Measurements from ENCODE around the gene ZEB2. TPM values are rescaled to one million over a fixed set of nuclear protein-coding genes. Genes with fewer than 3 reads are reported as not detected.

ZEB2 gene
- total RNA-seq, 1 donor from 2014 or later = 121 TPM

DNA sequence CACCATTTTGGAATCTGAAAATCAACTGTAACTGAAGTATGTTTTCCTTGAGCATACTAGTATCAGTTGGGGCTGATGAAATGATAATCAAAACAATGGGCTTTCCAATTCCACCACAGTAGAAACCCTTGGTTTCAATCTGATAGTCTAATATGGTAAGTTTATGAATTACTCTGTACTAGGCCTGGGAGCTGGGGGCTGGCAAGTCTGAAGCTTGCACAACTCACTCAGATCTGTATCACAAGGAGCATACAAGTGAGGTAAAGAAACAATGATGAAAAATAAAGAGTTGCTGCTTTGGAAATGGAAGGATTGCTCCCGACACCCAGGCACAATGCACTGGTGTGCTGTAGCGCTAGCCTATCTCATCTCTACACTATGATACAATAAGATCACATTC, 19.4 kb downstream of the ZEB2 start:
- no peak overlapping the region for H3K4me3 Mint-ChIP-seq (ENCODE audit: unreplicated experiment)
- no peaks in the 10 kb centered on the region for H3K36me3 Mint-ChIP-seq (ENCODE audit: unreplicated experiment)
- TF ChIP-seq, protein P1, sequence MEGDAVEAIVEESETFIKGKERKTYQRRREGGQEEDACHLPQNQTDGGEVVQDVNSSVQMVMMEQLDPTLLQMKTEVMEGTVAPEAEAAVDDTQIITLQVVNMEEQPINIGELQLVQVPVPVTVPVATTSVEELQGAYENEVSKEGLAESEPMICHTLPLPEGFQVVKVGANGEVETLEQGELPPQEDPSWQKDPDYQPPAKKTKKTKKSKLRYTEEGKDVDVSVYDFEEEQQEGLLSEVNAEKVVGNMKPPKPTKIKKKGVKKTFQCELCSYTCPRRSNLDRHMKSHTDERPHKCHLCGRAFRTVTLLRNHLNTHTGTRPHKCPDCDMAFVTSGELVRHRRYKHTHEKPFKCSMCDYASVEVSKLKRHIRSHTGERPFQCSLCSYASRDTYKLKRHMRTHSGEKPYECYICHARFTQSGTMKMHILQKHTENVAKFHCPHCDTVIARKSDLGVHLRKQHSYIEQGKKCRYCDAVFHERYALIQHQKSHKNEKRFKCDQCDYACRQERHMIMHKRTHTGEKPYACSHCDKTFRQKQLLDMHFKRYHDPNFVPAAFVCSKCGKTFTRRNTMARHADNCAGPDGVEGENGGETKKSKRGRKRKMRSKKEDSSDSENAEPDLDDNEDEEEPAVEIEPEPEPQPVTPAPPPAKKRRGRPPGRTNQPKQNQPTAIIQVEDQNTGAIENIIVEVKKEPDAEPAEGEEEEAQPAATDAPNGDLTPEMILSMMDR (IDR thresholded peaks at IDR 0.05; ENCODE audit: partially characterized antibody, unreplicated experiment) = no peak
- peaks cover 3% of the 10 kb centered on the region for H3K9me3 Mint-ChIP-seq (ENCODE audit: unreplicated experiment)
- H3K27me3 Mint-ChIP-seq (ENCODE audit: unreplicated experiment) = peaks cover 3% of the 10 kb centered on the region
- no peak for DNase-seq
- H3K27ac Mint-ChIP-seq (ENCODE audit: unreplicated experiment) = no peak overlapping the region
- peaks cover 77% of the 10 kb centered on the region for H3K4me1 Mint-ChIP-seq (ENCODE audit: low read depth, unreplicated experiment)

DNA sequence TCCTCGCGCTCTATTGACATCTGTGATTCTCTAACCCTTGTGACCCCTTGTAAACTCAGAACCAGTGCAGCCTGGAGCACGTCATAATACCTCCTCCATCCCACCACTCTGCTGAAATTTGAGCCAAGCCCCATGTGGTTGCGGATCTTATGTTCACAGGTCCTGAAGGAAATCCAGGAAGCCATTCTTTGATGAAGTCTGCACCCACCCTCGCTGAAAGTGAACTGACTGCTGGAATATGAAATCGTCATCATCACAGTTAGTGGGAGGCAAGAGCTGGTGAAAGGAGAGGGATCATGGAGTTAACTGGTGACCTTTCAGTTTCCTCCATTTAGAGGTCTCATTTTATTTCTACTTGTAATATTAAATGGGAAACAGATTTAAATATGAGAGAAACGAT, 21.6 kb downstream of the ZEB2 start:
- TF ChIP-seq, protein P1 (IDR thresholded peaks at IDR 0.05; ENCODE audit: partially characterized antibody, unreplicated experiment) = no peak
- DNase-seq = peak; percentile 41
- Mint-ChIP-seq H3K4me1 (ENCODE audit: low read depth, unreplicated experiment) (peaks cover 70% of the 10 kb centered on the region), H3K27me3 (ENCODE audit: unreplicated experiment) (peaks cover 3% of the 10 kb centered on the region), H3K9me3 (ENCODE audit: unreplicated experiment) (peaks cover 4% of the 10 kb centered on the region), H3K4me3 (ENCODE audit: unreplicated experiment) (no peak overlapping the region), H3K27ac (ENCODE audit: unreplicated experiment) (peak overlapping the region; percentile 59), H3K36me3 (ENCODE audit: unreplicated experiment) (no peaks in the 10 kb centered on the region)

GRCh38 chr2:144496977-144497598, 22.8 kb downstream of the ZEB2 start:
- no peak overlapping the region for H3K4me3 Mint-ChIP-seq (ENCODE audit: unreplicated experiment)
- TF ChIP-seq, protein P1 (IDR thresholded peaks at IDR 0.05; ENCODE audit: partially characterized antibody, unreplicated experiment) = no peak
- H3K36me3 Mint-ChIP-seq (ENCODE audit: unreplicated experiment) = no peaks in the 10 kb centered on the region
- H3K27ac Mint-ChIP-seq (ENCODE audit: unreplicated experiment) = peak overlapping the region; percentile 9
- peaks cover 3% of the 10 kb centered on the region for H3K9me3 Mint-ChIP-seq (ENCODE audit: unreplicated experiment)
- no peak for DNase-seq
- H3K27me3 Mint-ChIP-seq (ENCODE audit: unreplicated experiment) = peaks cover 3% of the 10 kb centered on the region
- H3K4me1 Mint-ChIP-seq (ENCODE audit: low read depth, unreplicated experiment) = peaks cover 67% of the 10 kb centered on the region

DNA sequence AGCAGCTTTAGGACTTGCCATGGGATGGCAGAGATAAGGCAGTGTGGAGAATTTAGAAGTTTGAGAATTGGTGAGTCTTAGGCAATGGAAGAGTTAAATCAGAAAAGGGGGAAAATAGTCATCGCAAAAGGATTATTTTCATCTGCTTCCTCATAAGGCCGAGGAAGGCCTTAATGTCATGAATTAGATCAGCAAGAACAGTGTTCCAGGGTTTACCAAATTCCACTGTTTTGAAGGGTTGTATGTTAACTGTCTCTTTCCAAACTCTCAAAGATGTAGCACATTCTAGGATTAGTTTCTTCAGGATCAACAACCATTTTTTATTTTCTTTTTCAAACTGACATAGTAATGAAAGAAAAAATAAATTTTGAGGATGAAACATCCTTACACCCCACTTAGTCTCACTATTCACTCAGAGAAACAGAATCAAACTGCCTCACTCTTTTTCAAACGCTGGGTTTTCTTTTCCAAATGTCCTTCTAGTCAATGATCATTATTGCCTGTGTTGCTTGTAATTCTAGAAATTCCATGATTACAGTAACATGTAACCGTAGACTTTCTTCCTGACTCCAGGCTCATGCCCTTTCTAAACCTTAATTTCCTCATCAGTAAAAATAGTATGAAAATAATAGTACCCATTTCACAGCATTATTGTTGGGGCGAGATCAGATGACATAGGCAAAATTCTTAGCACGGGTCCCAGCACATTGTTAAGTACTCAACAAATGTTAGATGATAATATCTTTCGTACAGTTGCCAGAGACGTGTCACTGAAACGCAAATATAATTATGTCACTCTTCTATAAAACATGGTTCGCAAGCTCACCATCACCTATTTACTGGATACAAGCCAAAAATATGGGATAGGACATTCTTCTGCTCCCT, 23.6 kb downstream of the ZEB2 start:
- peaks cover 3% of the 10 kb centered on the region for H3K27me3 Mint-ChIP-seq (ENCODE audit: unreplicated experiment)
- peak overlapping the region; percentile 63 for H3K27ac Mint-ChIP-seq (ENCODE audit: unreplicated experiment)
- DNase-seq = no peak
- peaks cover 3% of the 10 kb centered on the region for H3K9me3 Mint-ChIP-seq (ENCODE audit: unreplicated experiment)
- TF ChIP-seq, protein P1 (IDR thresholded peaks at IDR 0.05; ENCODE audit: partially characterized antibody, unreplicated experiment) = no peak
- peaks cover 61% of the 10 kb centered on the region for H3K4me1 Mint-ChIP-seq (ENCODE audit: low read depth, unreplicated experiment)
- no peaks in the 10 kb centered on the region for H3K36me3 Mint-ChIP-seq (ENCODE audit: unreplicated experiment)
- no peak overlapping the region for H3K4me3 Mint-ChIP-seq (ENCODE audit: unreplicated experiment)
